Astrocyte of the spinal cord (primary cell): Measurements from ENCODE around the gene TMEM120B.

ENCODE experiments used
- DNase-seq: peaks from one replicate; pipeline ENCODE4 v3.0.0; 2011; ENCODE audit warnings: low read depth, low spot score
- H3K4me3 ChIP-seq: 2 replicates; pipeline ENCODE4 v1.5.1; 2011; ENCODE audit warnings: low read depth, mild to moderate bottlenecking, low read length, moderate library complexity
- in situ Hi-C: cut with HindIII; loops from 2 replicates; pipeline ENCODE4 v1.10.0; 2017; ENCODE audit warnings: low sequenced_read_pairs
- TF ChIP-seq, protein P1 (sequence below): IDR thresholded peaks from 2 replicates; pipeline ENCODE4 v1.5.1; 2012; ENCODE audit warnings: low read depth, mild to moderate bottlenecking, low read length, inconsistent platforms

The TMEM120B gene

DNA sequence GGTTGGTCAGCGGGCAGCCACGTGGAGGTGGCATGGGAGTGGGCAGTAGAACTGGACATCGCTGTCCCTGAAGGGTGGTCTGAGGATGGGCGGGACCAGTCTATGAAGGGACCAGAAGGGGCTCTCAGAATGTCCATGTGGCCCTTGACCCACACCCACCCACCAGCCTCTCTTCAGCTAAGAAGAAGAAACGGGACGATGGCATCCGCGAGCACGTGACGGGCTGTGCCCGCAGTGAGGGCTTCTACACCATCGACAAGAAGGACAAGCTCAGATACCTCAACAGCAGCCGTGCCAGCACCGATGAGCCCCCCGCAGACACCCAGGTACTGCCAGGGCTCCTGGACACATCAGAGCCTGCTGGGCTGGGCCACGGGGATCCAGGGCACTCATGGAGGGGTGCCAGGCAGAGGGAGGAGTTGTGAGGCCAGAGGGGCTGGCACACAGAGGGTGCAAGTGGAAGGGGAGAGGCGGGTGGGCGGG is 112.5 kb downstream of the TMEM120B start:
- TF ChIP-seq, protein P1, sequence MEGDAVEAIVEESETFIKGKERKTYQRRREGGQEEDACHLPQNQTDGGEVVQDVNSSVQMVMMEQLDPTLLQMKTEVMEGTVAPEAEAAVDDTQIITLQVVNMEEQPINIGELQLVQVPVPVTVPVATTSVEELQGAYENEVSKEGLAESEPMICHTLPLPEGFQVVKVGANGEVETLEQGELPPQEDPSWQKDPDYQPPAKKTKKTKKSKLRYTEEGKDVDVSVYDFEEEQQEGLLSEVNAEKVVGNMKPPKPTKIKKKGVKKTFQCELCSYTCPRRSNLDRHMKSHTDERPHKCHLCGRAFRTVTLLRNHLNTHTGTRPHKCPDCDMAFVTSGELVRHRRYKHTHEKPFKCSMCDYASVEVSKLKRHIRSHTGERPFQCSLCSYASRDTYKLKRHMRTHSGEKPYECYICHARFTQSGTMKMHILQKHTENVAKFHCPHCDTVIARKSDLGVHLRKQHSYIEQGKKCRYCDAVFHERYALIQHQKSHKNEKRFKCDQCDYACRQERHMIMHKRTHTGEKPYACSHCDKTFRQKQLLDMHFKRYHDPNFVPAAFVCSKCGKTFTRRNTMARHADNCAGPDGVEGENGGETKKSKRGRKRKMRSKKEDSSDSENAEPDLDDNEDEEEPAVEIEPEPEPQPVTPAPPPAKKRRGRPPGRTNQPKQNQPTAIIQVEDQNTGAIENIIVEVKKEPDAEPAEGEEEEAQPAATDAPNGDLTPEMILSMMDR = no peak
- no peak for DNase-seq
- in situ Hi-C loops = no loop called here
- H3K4me3 ChIP-seq = no peak overlapping the region

DNA sequence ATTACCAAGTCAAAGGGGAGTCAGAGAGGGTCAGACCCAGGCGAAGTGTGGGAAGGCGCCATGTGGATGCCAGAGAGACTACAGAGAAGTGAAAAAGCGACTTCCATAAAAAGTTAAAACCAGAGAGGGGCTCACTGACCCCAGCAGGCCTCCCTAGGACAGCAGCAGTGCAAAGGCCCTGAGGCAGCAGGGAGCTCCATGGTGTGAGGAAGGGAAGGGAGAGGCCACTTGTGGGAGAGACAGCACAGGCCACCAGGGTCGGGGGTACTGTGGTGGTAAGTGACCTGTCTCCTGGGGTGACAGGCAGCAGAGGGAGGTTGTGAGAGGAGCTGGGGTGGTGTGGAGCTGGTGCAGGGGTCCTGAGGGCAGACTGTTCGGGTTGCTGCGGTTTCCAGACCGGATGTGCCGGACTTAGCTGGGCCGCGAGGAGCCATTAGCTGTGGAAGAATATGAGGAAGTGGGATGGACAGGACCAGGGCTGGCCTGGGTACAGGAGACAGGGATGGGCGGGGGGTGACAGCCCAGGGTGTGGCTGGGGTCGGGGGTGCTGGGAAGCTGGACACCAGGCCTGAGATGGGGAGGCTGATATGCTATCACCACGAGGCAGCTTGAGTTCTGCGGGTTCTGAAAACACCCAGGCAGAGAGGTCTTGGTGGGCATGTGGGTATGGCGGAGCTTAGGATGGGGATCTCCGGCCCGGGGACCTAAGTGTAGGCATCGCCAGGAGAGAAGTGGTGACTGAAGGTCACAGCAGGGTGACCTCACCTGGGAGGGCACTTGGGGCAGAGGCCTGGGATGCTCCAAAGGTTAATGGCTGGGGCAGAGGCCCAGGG is 114.0 kb downstream of the TMEM120B start:
- H3K4me3 ChIP-seq = no peak overlapping the region
- TF ChIP-seq, protein P1 = no peak
- in situ Hi-C loops = no loop called here
- no peak for DNase-seq

DNA sequence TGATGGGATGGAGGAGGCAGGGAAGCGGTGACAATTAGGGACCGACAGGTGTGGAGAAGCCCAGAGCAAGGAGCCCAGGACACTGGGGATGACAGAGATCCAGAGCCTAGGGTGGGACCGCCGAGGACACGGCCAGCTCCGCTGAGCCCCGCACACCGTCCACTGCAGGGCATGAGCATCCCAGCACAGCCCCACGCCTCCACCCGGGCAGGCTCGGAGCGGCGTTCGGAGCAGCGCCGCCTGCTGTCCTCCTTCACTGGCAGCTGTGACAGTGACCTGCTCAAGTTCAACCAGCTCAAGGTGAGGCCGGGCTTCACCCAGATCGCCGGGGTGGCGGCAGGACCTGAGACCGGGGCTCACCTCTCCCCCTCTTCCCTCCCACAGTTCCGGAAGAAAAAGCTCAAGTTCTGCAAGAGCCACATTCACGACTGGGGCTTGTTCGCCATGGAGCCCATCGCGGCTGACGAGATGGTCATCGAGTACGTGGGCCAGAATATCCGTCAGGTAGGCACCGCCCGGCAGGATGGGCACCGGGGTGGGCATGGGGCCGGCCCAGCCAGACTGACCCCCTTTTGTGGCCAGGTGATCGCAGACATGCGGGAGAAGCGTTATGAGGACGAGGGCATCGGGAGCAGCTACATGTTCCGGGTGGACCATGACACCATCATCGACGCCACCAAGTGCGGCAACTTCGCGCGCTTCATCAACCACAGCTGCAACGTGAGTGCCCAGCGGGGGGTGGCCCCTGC is 115.0 kb downstream of the TMEM120B start:
- TF ChIP-seq, protein P1 = no peak
- in situ Hi-C loops = no loop called here
- DNase-seq = no peak
- no peak overlapping the region for H3K4me3 ChIP-seq

- TF ChIP-seq, protein P1 = no peak
- no peak for DNase-seq
- H3K4me3 ChIP-seq = no peak overlapping the region
- in situ Hi-C loops = no loop called here
Observed at GRCh38 chr12:121828306-121828705, 115.8 kb downstream of the TMEM120B start.

GRCh38 chr12:121828826-121829225 is 116.3 kb downstream of the TMEM120B start:
- TF ChIP-seq, protein P1 = no peak
- H3K4me3 ChIP-seq = no peak overlapping the region
- DNase-seq = no peak
- in situ Hi-C loops = no loop called here

DNA sequence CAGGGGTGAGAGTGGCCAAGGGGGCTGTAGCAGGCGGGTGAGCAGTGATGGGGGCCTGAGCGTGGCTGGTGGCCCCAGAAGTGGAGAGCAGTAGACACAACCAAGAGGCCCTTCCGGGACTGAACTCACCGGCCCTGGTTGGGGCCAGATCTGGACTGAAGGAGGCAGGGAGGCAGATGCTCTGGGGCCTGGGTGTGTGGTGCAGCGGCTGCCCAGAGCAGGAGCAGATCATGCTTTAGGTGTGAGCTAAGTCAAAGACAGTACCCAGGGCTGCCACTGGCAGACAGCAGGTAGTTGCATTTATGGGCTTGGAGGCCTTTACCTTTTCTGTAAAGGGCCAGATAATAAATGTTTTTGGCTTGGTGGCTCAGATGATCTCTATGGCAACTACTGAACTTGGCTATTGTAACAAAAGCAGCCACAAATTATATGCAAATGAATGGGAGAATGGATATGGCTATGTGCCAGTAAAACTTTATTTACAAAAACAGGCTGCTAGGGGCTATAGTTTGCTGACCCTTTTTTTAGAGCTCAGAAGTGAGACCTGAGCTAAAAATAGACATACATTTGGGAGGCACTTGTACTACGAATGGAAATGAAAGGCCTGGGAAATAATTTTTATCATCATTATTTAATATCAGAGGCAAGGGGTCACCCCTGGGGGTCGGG is 116.8 kb downstream of the TMEM120B start:
- no peak overlapping the region for H3K4me3 ChIP-seq
- in situ Hi-C loops = no loop called here
- no peak for DNase-seq
- TF ChIP-seq, protein P1 = no peak
